ACC112 (cell line): ENCODE data around the gene CFAP20DC.
"Not testable (repeated sequence)": the region's sequence is repeated elsewhere in the genome, so short reads cannot be mapped to it uniquely, and the experiment has no call there.

ENCODE experiments used
- H2AFZ ChIP-seq: fragments of 200-600 bp; sonication (generic); one replicate; pipeline ENCODE4 v1.6.0; 2017; ENCODE audit warnings: antibody characterized with exemption, low read length; ENCODE audit not compliant: unreplicated experiment
- H3K27ac ChIP-seq: fragments of 200-600 bp; sonication (generic); 2 replicates; pipeline ENCODE4 v1.5.1; 2014; ENCODE audit warnings: low read depth, mild to moderate bottlenecking, antibody characterized with exemption, low read length, moderate library complexity
- H3K27me3 ChIP-seq: fragments of 200-600 bp; sonication (generic); 2 replicates; pipeline ENCODE4 v1.6.1; 2014; ENCODE audit warnings: mild to moderate bottlenecking, antibody characterized with exemption, low read length, moderate library complexity, mixed read lengths; ENCODE audit not compliant: insufficient read depth
- H3K36me3 ChIP-seq: fragments of 200-600 bp; sonication (generic); 2 replicates; pipeline ENCODE4 v1.6.1; 2016; ENCODE audit warnings: mild to moderate bottlenecking, antibody characterized with exemption, low read length, moderate library complexity, mixed read lengths; ENCODE audit not compliant: insufficient read depth
- H3K4me1 ChIP-seq: fragments of 200-600 bp; sonication (generic); one replicate; pipeline ENCODE4 v1.6.1; 2016; ENCODE audit warnings: low read length, mixed read lengths; ENCODE audit not compliant: insufficient read depth, unreplicated experiment, control insufficient read depth
- H3K4me3 ChIP-seq: fragments of 200-600 bp; sonication (generic); 2 replicates; pipeline ENCODE4 v1.5.1; 2014; ENCODE audit warnings: mild to moderate bottlenecking, low read depth, low read length
- H3K79me2 ChIP-seq: fragments of 200-600 bp; sonication (generic); one replicate; pipeline ENCODE4 v1.6.0; 2016; ENCODE audit warnings: low read length; ENCODE audit not compliant: control insufficient read depth, unreplicated experiment, insufficient read depth

CFAP20DC gene

DNA sequence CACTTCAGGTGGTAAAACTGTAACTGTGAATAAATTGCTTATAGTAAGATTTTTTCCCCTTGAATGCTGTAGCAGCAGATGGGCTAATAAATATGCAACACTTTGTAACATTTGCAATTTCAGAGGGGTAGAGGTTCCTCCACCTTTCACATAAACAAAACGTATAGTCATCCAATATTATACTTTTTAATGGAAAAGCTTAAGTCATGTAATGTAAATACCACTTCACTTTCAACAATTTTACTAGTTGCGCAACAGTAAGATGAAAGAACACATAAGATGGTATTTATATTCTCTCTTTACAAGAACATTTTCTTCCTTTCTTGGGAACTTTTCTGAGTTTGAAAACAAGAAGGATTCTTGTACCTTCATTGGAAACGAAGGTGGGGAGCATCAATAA lies 326.7 kb downstream of the CFAP20DC start:
- no peaks in the 10 kb centered on the region for H3K4me1 ChIP-seq
- no peak overlapping the region for H3K27ac ChIP-seq
- H3K27me3 ChIP-seq, result peaks cover 32% of the 10 kb centered on the region; the same call in 1 of the 2 replicates
- H3K4me3 ChIP-seq, result no peak overlapping the region
- no peaks in the 10 kb centered on the region for H3K36me3 ChIP-seq
- H3K79me2 ChIP-seq, result no peaks in the 10 kb centered on the region
- no peak overlapping the region for H2AFZ ChIP-seq

DNA sequence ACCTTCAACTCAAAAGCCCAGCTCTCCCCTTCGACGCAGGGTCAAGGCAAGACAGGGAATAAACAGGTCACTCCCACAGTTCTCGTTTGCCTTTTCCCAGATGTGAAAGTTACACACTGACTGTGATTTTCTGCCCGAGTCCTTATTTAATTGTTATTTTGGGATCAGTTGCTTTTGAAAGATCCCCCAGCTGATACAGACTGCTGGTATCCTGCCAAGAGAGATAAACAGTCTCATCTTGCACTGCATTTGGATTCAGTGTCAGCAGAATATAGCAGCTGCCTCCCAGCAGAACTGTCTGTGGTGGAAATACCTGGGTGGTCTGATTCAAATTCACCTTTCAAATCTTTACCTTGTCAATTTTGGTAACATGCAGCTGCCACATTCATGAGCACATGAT lies 327.3 kb downstream of the CFAP20DC start:
- Histone ChIP-seq H3K27ac (no peak overlapping the region), H3K79me2 (no peaks in the 10 kb centered on the region), H3K4me1 (no peaks in the 10 kb centered on the region), H3K27me3 (peaks cover 32% of the 10 kb centered on the region; the same call in 1 of the 2 replicates), H2AFZ (no peak overlapping the region), H3K36me3 (no peaks in the 10 kb centered on the region), H3K4me3 (no peak overlapping the region)

DNA sequence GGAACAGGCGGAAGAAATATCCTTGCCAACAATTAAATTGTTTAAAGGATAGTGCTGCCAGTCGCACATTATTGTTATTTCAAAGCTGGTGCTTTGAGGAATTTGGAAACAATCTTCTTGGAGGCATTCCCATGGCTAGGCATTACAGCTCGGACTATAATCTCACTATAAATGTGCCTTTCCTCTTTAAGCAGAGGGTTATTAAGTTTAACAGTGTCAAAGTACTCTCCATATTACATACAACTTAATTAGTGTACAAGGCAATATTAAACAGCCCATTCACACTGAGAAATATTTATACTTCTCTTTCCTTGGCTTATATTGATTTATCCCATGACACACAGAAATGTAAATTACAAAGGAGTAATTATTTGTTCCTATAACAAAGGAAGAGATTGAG lies 329.3 kb downstream of the CFAP20DC start:
- no peaks in the 10 kb centered on the region for H3K36me3 ChIP-seq
- H3K79me2 ChIP-seq, result no peaks in the 10 kb centered on the region

DNA sequence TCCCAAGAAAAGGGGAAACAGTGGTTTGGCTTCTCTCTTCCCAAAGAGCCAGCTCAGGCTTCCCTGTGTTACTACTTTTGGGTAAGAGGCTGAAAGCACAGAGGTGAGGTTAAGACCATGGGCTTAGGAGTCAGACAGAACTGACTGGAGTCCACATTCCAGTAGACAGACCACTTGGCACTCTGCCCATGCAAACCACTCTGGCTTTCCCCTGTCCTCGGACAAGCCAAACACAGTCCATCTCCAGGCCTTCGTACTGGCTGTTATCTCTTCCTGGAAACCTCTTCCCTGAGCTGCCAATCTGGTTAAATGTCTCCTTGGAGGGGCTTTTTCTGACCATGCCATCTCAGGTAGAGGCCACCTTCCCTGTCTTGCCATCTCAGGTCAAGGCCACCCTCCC lies 330.1 kb downstream of the CFAP20DC start:
- Histone ChIP-seq H3K36me3 (no peaks in the 10 kb centered on the region), H3K27ac (no peak overlapping the region), H2AFZ (no peak overlapping the region), H3K4me3 (no peak overlapping the region), H3K4me1 (no peaks in the 10 kb centered on the region), H3K79me2 (no peaks in the 10 kb centered on the region), H3K27me3 (peaks cover 32% of the 10 kb centered on the region; the same call in 1 of the 2 replicates)

More for the DNA sequence above, 329.3 kb downstream of the CFAP20DC start:
- Histone ChIP-seq H3K4me1 (no peaks in the 10 kb centered on the region), H3K4me3 (no peak overlapping the region), H3K27ac (no peak overlapping the region), H3K27me3 (peaks cover 32% of the 10 kb centered on the region; the same call in 1 of the 2 replicates), H2AFZ (no peak overlapping the region)

- H3K27me3 ChIP-seq, result no peaks in the 10 kb centered on the region
- H3K79me2 ChIP-seq, result no peaks in the 10 kb centered on the region
- H3K4me3 ChIP-seq, result no peak overlapping the region
- H3K36me3 ChIP-seq, result no peaks in the 10 kb centered on the region
- no peaks in the 10 kb centered on the region for H3K4me1 ChIP-seq
- H3K27ac ChIP-seq, result no peak overlapping the region
- H2AFZ ChIP-seq, result no peak overlapping the region
These were observed 336.0 kb downstream of the CFAP20DC start for GRCh38 chr3:58713715-58714401.

GRCh38 chr3:58711871-58712270 lies 338.0 kb downstream of the CFAP20DC start:
- no peak overlapping the region for H3K27ac ChIP-seq
- no peaks in the 10 kb centered on the region for H3K36me3 ChIP-seq
- no peak overlapping the region for H3K4me3 ChIP-seq
- no peaks in the 10 kb centered on the region for H3K27me3 ChIP-seq
- no peaks in the 10 kb centered on the region for H3K4me1 ChIP-seq
- H2AFZ ChIP-seq, result no peak overlapping the region
- H3K79me2 ChIP-seq, result no peaks in the 10 kb centered on the region

GRCh38 chr3:58708983-58709382 lies 340.8 kb downstream of the CFAP20DC start:
- not testable (repeated sequence) for H2AFZ ChIP-seq, H3K4me3 ChIP-seq, H3K4me1 ChIP-seq, H3K79me2 ChIP-seq, H3K27ac ChIP-seq, H3K27me3 ChIP-seq, H3K36me3 ChIP-seq

GRCh38 chr3:58708116-58708791 lies 341.6 kb downstream of the CFAP20DC start:
- Histone ChIP-seq H3K4me3 (no peak overlapping the region), H2AFZ (no peak overlapping the region), H3K27me3 (peaks cover 2% of the 10 kb centered on the region; the same call in 1 of the 2 replicates), H3K4me1 (no peaks in the 10 kb centered on the region), H3K79me2 (no peaks in the 10 kb centered on the region), H3K27ac (no peak overlapping the region), H3K36me3 (no peaks in the 10 kb centered on the region)

GRCh38 chr3:58707390-58707930 lies 342.4 kb downstream of the CFAP20DC start:
- Histone ChIP-seq H3K27me3 (peaks cover 10% of the 10 kb centered on the region; the same call in 1 of the 2 replicates), H2AFZ (no peak overlapping the region), H3K4me1 (no peaks in the 10 kb centered on the region), H3K79me2 (no peaks in the 10 kb centered on the region), H3K36me3 (no peaks in the 10 kb centered on the region), H3K27ac (no peak overlapping the region), H3K4me3 (no peak overlapping the region)

GRCh38 chr3:58706395-58707167 lies 343.2 kb downstream of the CFAP20DC start:
- Histone ChIP-seq H3K36me3 (no peaks in the 10 kb centered on the region), H2AFZ (no peak overlapping the region), H3K27ac (no peak overlapping the region), H3K4me3 (no peak overlapping the region), H3K79me2 (no peaks in the 10 kb centered on the region), H3K4me1 (no peaks in the 10 kb centered on the region), H3K27me3 (peaks cover 17% of the 10 kb centered on the region; the same call in 1 of the 2 replicates)
